ENCODE data around the gene SPARCL1. TPM values are rescaled to one million over a fixed set of nuclear protein-coding genes. Genes with fewer than 3 reads are reported as not detected.

The SPARCL1 gene
- polyA plus RNA-seq, 1 of the 3 experiments (the other 2 are of a cell fraction) = not detected

DNA sequence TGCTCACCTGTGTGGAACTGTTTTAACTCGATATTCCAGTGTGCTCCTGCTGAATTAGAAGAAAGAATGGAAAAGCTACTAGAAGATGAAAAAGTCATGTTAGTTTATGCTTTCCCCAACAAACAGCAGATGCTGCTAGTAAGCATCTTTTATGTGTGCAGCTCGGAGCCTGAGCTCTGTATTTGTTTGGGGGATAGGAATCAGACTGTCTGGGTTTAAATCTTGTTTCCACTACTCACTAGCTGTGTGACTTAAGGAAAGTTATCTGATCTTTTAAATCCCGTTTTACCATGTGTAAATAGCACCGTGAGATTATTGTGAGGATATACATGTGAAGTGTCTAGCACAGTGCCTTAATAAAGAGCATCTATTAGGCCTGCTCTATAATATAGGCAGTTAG, 24.0 kb upstream of the SPARCL1 start:
- H2AFZ ChIP-seq (ENCODE audit: low read depth) = no peak overlapping the region
- no peaks in the 10 kb centered on the region for H4K20me1 ChIP-seq (ENCODE audit: insufficient read depth)
- ChIA-PET POLR2A (no interaction called here), CTCF (interaction anchor here (0.6 kb wide), 1 partner anchor 924 kb away, joined by 3 read pairs; no protein-coding TSS in a partner anchor)
- H3F3A ChIP-seq (replicated peaks; ENCODE audit: insufficient read depth) = peaks cover 15% of the 10 kb centered on the region
- H3K36me3 ChIP-seq (replicated peaks in 1 of 2; ENCODE audit: control insufficient read depth in 1 of 2, insufficient read depth in 2 of 2, low read length in 1 of 2) = no peaks in the 10 kb centered on the region
- peaks cover 6% of the 10 kb centered on the region; the same call in 1 of the 2 replicates for H3K27me3 ChIP-seq (ENCODE audit: insufficient read depth)
- H3K4me3 ChIP-seq (ENCODE audit: low read depth in 2 of 2, low read length in 1 of 2) = no peak overlapping the region
- no peak for DNase-seq
- H3K4me2 ChIP-seq = no peak overlapping the region
- H3K79me2 ChIP-seq (ENCODE audit: insufficient read depth) = no peaks in the 10 kb centered on the region
- no peaks in the 10 kb centered on the region for H3K4me1 ChIP-seq (ENCODE audit: control insufficient read depth in 1 of 2, insufficient read depth in 2 of 2, low read depth in 1 of 2, low read length in 1 of 2)
- TF ChIP-seq SMC3 (IDR thresholded peaks at IDR 0.05; ENCODE audit: low read depth, low read length) (no peak), GATA2 (CRISPR knock-in tag; IDR thresholded peaks at IDR 0.05) (no peak), TEAD4 (IDR thresholded peaks at IDR 0.05; ENCODE audit: borderline replicate concordance, insufficient read depth) (no peak)
- H3K9me2 ChIP-seq = no peaks in the 10 kb centered on the region
- H3K9me3 ChIP-seq = no peaks in the 10 kb centered on the region
- H3K9ac ChIP-seq = no peak overlapping the region
- H3K27ac ChIP-seq (ENCODE audit: low read depth in 2 of 2, low read length in 1 of 2) = no peak overlapping the region
- WGBS (ENCODE audit: low lambda C conversion rate) = 87% methylated on average over 4 of the region's 4 CpGs

DNA sequence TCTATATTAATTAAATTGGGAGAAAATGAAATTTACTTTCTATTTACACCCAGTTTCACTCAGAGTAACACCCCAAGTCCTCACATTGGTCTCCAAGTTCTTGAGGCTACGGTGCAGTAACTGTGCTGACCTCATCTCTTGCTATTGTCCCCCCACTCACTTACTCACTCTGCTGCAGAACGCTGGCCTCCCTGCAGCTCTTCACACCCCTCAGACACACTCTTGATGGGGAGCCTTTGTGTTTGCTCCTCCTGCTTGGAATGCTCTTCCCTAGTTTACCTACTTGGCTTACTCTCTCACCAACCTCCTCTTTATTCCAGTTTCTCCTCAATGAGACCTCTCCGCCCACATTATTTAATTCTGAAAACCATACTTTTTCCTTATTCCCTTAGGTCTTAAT, 22.2 kb upstream of the SPARCL1 start:
- Histone ChIP-seq H3K9me2 (no peaks in the 10 kb centered on the region), H2AFZ (ENCODE audit: low read depth) (no peak overlapping the region), H3K27ac (ENCODE audit: low read depth in 2 of 2, low read length in 1 of 2) (no peak overlapping the region), H3K9me3 (no peaks in the 10 kb centered on the region), H3K4me3 (ENCODE audit: low read depth in 2 of 2, low read length in 1 of 2) (no peak overlapping the region), H3K27me3 (ENCODE audit: insufficient read depth) (peaks cover 6% of the 10 kb centered on the region; the same call in 1 of the 2 replicates), H4K20me1 (ENCODE audit: insufficient read depth) (no peaks in the 10 kb centered on the region), H3F3A (replicated peaks; ENCODE audit: insufficient read depth) (peaks cover 11% of the 10 kb centered on the region), H3K36me3 (replicated peaks in 1 of 2; ENCODE audit: control insufficient read depth in 1 of 2, insufficient read depth in 2 of 2, low read length in 1 of 2) (no peaks in the 10 kb centered on the region), H3K4me1 (ENCODE audit: control insufficient read depth in 1 of 2, insufficient read depth in 2 of 2, low read depth in 1 of 2, low read length in 1 of 2) (no peaks in the 10 kb centered on the region), H3K9ac (no peak overlapping the region), H3K4me2 (no peak overlapping the region), H3K79me2 (ENCODE audit: insufficient read depth) (no peaks in the 10 kb centered on the region)
- TF ChIP-seq RXRA (IDR thresholded peaks at IDR 0.05; ENCODE audit: borderline replicate concordance, low read depth) = no peak
- TF ChIP-seq GABPA (IDR thresholded peaks at IDR 0.05; ENCODE audit: low read depth) = no peak
- no peak for TF ChIP-seq GATA2 (CRISPR knock-in tag; IDR thresholded peaks at IDR 0.05)
- no peak for TF ChIP-seq RCOR1 (IDR thresholded peaks at IDR 0.05; ENCODE audit: low read length)
- TF ChIP-seq RAD21 (IDR thresholded peaks at IDR 0.05; ENCODE audit: low read length) = no peak
- TF ChIP-seq, protein P1, sequence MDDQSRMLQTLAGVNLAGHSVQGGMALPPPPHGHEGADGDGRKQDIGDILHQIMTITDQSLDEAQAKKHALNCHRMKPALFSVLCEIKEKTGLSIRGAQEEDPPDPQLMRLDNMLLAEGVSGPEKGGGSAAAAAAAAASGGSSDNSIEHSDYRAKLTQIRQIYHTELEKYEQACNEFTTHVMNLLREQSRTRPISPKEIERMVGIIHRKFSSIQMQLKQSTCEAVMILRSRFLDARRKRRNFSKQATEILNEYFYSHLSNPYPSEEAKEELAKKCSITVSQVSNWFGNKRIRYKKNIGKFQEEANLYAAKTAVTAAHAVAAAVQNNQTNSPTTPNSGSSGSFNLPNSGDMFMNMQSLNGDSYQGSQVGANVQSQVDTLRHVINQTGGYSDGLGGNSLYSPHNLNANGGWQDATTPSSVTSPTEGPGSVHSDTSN (IDR thresholded peaks at IDR 0.05) = no peak
- no peak for TF ChIP-seq FOSL2 (IDR thresholded peaks at IDR 0.05; ENCODE audit: borderline replicate concordance, low read depth)
- TF ChIP-seq POLR2AphosphoS5 (IDR thresholded peaks at IDR 0.05; ENCODE audit: low read depth, low read length) = no peak
- no peak for TF ChIP-seq TEAD4 (IDR thresholded peaks at IDR 0.05; ENCODE audit: borderline replicate concordance, insufficient read depth)
- no peak for TF ChIP-seq FOXM1 (IDR thresholded peaks at IDR 0.05; ENCODE audit: low read depth)
- no peak for TF ChIP-seq YY1 (IDR thresholded peaks at IDR 0.05; ENCODE audit: low read depth)
- no peak for TF ChIP-seq NFIC (IDR thresholded peaks at IDR 0.05; ENCODE audit: borderline replicate concordance)
- TF ChIP-seq ELF1 (IDR thresholded peaks at IDR 0.05) = no peak
- no peak for TF ChIP-seq MEF2A (IDR thresholded peaks at IDR 0.05; ENCODE audit: borderline replicate concordance, low read depth)
- TF ChIP-seq, protein P2, sequence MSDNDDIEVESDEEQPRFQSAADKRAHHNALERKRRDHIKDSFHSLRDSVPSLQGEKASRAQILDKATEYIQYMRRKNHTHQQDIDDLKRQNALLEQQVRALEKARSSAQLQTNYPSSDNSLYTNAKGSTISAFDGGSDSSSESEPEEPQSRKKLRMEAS (IDR thresholded peaks at IDR 0.05; ENCODE audit: low read depth) = no peak
- TF ChIP-seq, protein P3, sequence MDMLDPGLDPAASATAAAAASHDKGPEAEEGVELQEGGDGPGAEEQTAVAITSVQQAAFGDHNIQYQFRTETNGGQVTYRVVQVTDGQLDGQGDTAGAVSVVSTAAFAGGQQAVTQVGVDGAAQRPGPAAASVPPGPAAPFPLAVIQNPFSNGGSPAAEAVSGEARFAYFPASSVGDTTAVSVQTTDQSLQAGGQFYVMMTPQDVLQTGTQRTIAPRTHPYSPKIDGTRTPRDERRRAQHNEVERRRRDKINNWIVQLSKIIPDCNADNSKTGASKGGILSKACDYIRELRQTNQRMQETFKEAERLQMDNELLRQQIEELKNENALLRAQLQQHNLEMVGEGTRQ (IDR thresholded peaks at IDR 0.05; ENCODE audit: borderline replicate concordance, low read depth, low read length) = no peak
- no peak for TF ChIP-seq MXI1 (IDR thresholded peaks at IDR 0.05; ENCODE audit: low read depth, low read length)
- TF ChIP-seq, protein P4, sequence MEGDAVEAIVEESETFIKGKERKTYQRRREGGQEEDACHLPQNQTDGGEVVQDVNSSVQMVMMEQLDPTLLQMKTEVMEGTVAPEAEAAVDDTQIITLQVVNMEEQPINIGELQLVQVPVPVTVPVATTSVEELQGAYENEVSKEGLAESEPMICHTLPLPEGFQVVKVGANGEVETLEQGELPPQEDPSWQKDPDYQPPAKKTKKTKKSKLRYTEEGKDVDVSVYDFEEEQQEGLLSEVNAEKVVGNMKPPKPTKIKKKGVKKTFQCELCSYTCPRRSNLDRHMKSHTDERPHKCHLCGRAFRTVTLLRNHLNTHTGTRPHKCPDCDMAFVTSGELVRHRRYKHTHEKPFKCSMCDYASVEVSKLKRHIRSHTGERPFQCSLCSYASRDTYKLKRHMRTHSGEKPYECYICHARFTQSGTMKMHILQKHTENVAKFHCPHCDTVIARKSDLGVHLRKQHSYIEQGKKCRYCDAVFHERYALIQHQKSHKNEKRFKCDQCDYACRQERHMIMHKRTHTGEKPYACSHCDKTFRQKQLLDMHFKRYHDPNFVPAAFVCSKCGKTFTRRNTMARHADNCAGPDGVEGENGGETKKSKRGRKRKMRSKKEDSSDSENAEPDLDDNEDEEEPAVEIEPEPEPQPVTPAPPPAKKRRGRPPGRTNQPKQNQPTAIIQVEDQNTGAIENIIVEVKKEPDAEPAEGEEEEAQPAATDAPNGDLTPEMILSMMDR (IDR thresholded peaks at IDR 0.05) = no peak
- no peak for TF ChIP-seq JUND (IDR thresholded peaks at IDR 0.05)
- ChIA-PET CTCF (no interaction called here), POLR2A (no interaction called here)
- 81% methylated on average over 3 of the region's 3 CpGs for WGBS (ENCODE audit: low lambda C conversion rate)
- DNase-seq = no peak
